K562 (cell line): Measurements from ENCODE around the gene PAX5. TPM values are rescaled to one million over a fixed set of nuclear protein-coding genes. Genes with fewer than 3 reads are reported as not detected.

Experiments used
- BCL6 ChIP-seq: fragments of 250-450 bp; sonication (Bioruptor Pico); IDR thresholded peaks from 2 replicates; pipeline ENCODE4 v1.4.0; 2020
- C11orf30 ChIP-seq: fragments of 450-650 bp; IDR thresholded peaks from 2 replicates; pipeline ENCODE4 v1.6.1; 2016; ENCODE audit warnings: low read depth, mild to moderate bottlenecking
- CC2D1A ChIP-seq: fragments of 450-650 bp; IDR thresholded peaks from 2 replicates; pipeline ENCODE4 v1.6.1; 2017; ENCODE audit warnings: mild to moderate bottlenecking
- DIDO1 ChIP-seq: fragments of 450-650 bp; IDR thresholded peaks from 2 replicates; pipeline ENCODE4 v1.6.1; 2016; ENCODE audit warnings: low read depth, missing biosample characterization, missing genetic modification characterization
- FUS ChIP-seq: fragments of 200-400 bp; formaldehyde crosslinking; optimal IDR thresholded peaks from 2 replicates; pipeline ENCODE3; 2017; ENCODE audit warnings: low read depth, low read length
- HIVEP1 ChIP-seq: fragments of 250-450 bp; sonication (Bioruptor Pico); IDR thresholded peaks from 2 replicates; pipeline ENCODE4 v1.4.0; 2020; ENCODE audit warnings: mild to moderate bottlenecking
- HNRNPH1 ChIP-seq: fragments of 200-400 bp; formaldehyde crosslinking; optimal IDR thresholded peaks from 2 replicates; pipeline ENCODE3; 2017; ENCODE audit warnings: low read depth, mild to moderate bottlenecking, low read length, moderate library complexity
- KHSRP ChIP-seq: fragments of 450-650 bp; IDR thresholded peaks from 2 replicates; pipeline ENCODE4 v1.6.1; 2017
- KLF16 ChIP-seq: IDR thresholded peaks from 2 replicates; pipeline ENCODE4 v1.6.1; 2016; ENCODE audit warnings: antibody characterized with exemption
- LARP7 ChIP-seq: fragments of 450-650 bp; IDR thresholded peaks from 2 replicates; pipeline ENCODE4 v1.6.1; 2016
- MAFF ChIP-seq: IDR thresholded peaks from 2 replicates; pipeline ENCODE4 v1.6.1; 2012; ENCODE audit warnings: low read length, improper control_type of control experiment
- MED1 ChIP-seq: sonication (generic); formaldehyde crosslinking; IDR thresholded peaks from 2 replicates; pipeline ENCODE4 v1.8.1; 2023; ENCODE audit warnings: missing genetic modification reagents, borderline replicate concordance
- MEF2D ChIP-seq: conservative IDR thresholded peaks from 2 replicates; pipeline ENCODE4 v1.6.1; 2016; ENCODE audit warnings: low read depth, missing genetic modification characterization, missing compliant biosample characterization
- PHB2 ChIP-seq: fragments of 450-650 bp; IDR thresholded peaks from 2 replicates; pipeline ENCODE4 v1.6.1; 2017; ENCODE audit warnings: low read depth
- PML ChIP-seq: IDR thresholded peaks from 2 replicates; pipeline ENCODE4 v1.6.1; 2012; ENCODE audit warnings: low read length, inconsistent platforms
- RBFOX2 ChIP-seq: fragments of 200-400 bp; formaldehyde crosslinking; IDR thresholded peaks from 2 replicates; pipeline ENCODE4 v1.6.1; 2017; ENCODE audit warnings: low read depth, mild to moderate bottlenecking, low read length, moderate library complexity
- SIRT6 ChIP-seq: IDR thresholded peaks from one replicate; pipeline ENCODE4 v1.6.1; 2012; ENCODE audit warnings: low read depth, mild to moderate bottlenecking, control low read depth, inconsistent platforms, low read length, moderate library complexity
- TCFL5 ChIP-seq: fragments of 250-450 bp; sonication (Bioruptor Pico); conservative IDR thresholded peaks from 2 replicates; pipeline ENCODE4 v1.6.1; 2021; ENCODE audit warnings: mild to moderate bottlenecking, moderate library complexity, matching md5 sums
- TEAD1 ChIP-seq, 2 experiments: fragments of 450-650 bp in 1 of 2; sonication (generic) in 1 of 2; formaldehyde crosslinking; IDR thresholded peaks; 2 replicates each; pipeline versions ENCODE4 v1.4.0 to v1.8.0; 2020 to 2022; ENCODE audit warnings: mild to moderate bottlenecking in 2 of 2, missing genetic modification reagents in 1 of 2
- polyA plus RNA-seq, 8 experiments: library from polyadenylated mRNA; depleted of rRNA in 4 of 8; stranded (reverse) in 5 of 8; unstranded in 3 of 8; fragments of >200 nt; fragmentation: Nextera tagmentation in 2 of 8; fragmentation: Illumina TruSeq in 1 of 8; extraction: Ambion mirVana in 2 of 8; extraction: Trizol in 1 of 8; gene quantifications; 2 replicates each; pipeline versions ENCODE4 v1.2.1 to v1.2.3, GENCODE V29; 2011 to 2014; ENCODE audit warnings: inconsistent platforms in 1 of 8, missing spikeins in 1 of 8
- total RNA-seq, 7 experiments: library from RNA; depleted of rRNA in 6 of 7; stranded (reverse); fragments of >200 nt in 6 of 7; fragmentation: Illumina TruSeq in 2 of 7; extraction: Trizol in 2 of 7; gene quantifications; 2 replicates each; pipeline versions ENCODE4 v1.2.1 to v1.2.3, GENCODE V29; 2011 to 2021; ENCODE audit warnings: low replicate concordance in 1 of 7
- TF ChIP-seq, protein P1 (sequence below), 3 experiments: fragments of 200-800 bp in 1 of 3; sonication (Bioruptor generic) in 1 of 3; sonication (generic) in 1 of 3; formaldehyde crosslinking in 1 of 3; IDR thresholded peaks; 2 replicates each; pipeline versions ENCODE4 v1.6.1 to v1.8.0; 2016 to 2022; ENCODE audit warnings: mild to moderate bottlenecking in 2 of 3, missing compliant biosample characterization in 2 of 3, missing genetic modification characterization in 2 of 3, missing genetic modification reagents in 1 of 3
- TF ChIP-seq, protein P2 (sequence below), 2 experiments: fragments of 150-350 bp in 1 of 2; IDR thresholded peaks; 2 replicates each; pipeline ENCODE4 v1.6.1; 2012 to 2016; ENCODE audit warnings: low read depth in 2 of 2, low read length in 2 of 2, mild to moderate bottlenecking in 1 of 2, moderate library complexity in 1 of 2
- TF ChIP-seq, protein P3 (sequence below): fragments of 450-650 bp; formaldehyde crosslinking; IDR thresholded peaks from 2 replicates; pipeline ENCODE4 v1.4.0; 2020; ENCODE audit warnings: mild to moderate bottlenecking, moderate library complexity
- TF ChIP-seq, protein P4 (sequence below): fragments of 450-650 bp; IDR thresholded peaks from 2 replicates; pipeline ENCODE4 v1.6.1; 2016; ENCODE audit warnings: missing biosample characterization, missing genetic modification characterization

PAX5 gene
- total and polyA plus RNA-seq, 9 of the 15 experiments (the other 6 are each of a cell fraction or from before 2014, with no cell fraction given), result 0.03 to 0.09 TPM; not detected in 7

- TF ChIP-seq, protein P1, sequence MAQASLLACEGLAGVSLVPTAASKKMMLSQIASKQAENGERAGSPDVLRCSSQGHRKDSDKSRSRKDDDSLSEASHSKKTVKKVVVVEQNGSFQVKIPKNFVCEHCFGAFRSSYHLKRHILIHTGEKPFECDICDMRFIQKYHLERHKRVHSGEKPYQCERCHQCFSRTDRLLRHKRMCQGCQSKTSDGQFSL (CRISPR knock-in tag; IDR thresholded peaks at IDR 0.05), result no peak
- TF ChIP-seq, protein P1 (tag; IDR thresholded peaks at IDR 0.05), result no peak
- no peak for TF ChIP-seq KLF16
- TF ChIP-seq C11orf30, result peak; percentile 54; the same call in 1 of the 2 replicates
- no peak for TF ChIP-seq PHB2
- TF ChIP-seq, protein P2, sequence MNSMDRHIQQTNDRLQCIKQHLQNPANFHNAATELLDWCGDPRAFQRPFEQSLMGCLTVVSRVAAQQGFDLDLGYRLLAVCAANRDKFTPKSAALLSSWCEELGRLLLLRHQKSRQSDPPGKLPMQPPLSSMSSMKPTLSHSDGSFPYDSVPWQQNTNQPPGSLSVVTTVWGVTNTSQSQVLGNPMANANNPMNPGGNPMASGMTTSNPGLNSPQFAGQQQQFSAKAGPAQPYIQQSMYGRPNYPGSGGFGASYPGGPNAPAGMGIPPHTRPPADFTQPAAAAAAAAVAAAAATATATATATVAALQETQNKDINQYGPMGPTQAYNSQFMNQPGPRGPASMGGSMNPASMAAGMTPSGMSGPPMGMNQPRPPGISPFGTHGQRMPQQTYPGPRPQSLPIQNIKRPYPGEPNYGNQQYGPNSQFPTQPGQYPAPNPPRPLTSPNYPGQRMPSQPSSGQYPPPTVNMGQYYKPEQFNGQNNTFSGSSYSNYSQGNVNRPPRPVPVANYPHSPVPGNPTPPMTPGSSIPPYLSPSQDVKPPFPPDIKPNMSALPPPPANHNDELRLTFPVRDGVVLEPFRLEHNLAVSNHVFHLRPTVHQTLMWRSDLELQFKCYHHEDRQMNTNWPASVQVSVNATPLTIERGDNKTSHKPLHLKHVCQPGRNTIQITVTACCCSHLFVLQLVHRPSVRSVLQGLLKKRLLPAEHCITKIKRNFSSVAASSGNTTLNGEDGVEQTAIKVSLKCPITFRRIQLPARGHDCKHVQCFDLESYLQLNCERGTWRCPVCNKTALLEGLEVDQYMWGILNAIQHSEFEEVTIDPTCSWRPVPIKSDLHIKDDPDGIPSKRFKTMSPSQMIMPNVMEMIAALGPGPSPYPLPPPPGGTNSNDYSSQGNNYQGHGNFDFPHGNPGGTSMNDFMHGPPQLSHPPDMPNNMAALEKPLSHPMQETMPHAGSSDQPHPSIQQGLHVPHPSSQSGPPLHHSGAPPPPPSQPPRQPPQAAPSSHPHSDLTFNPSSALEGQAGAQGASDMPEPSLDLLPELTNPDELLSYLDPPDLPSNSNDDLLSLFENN (IDR thresholded peaks at IDR 0.05; ENCODE audit: low read depth in 2 of 2, low read length in 2 of 2), result no peak
- TF ChIP-seq SIRT6, result no peak
- TF ChIP-seq FUS, result no peak
- peak; percentile 91 for TF ChIP-seq RBFOX2
- TF ChIP-seq LARP7, result no peak
- TF ChIP-seq TCFL5 (CRISPR knock-in tag), result no peak
- no peak for TF ChIP-seq CC2D1A
- TF ChIP-seq, protein P3, sequence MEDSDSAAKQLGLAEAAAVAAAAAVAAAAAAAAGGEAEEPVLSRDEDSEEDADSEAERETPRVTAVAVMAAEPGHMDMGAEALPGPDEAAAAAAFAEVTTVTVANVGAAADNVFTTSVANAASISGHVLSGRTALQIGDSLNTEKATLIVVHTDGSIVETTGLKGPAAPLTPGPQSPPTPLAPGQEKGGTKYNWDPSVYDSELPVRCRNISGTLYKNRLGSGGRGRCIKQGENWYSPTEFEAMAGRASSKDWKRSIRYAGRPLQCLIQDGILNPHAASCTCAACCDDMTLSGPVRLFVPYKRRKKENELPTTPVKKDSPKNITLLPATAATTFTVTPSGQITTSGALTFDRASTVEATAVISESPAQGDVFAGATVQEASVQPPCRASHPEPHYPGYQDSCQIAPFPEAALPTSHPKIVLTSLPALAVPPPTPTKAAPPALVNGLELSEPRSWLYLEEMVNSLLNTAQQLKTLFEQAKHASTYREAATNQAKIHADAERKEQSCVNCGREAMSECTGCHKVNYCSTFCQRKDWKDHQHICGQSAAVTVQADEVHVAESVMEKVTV (CRISPR knock-in tag), result no peak
- no peak for TF ChIP-seq MEF2D
- TF ChIP-seq TEAD1 (CRISPR knock-in tag; IDR thresholded peaks at IDR 0.05), result peak in 1 of 2 experiments; percentile 70; a peak in 1 of 4 replicates
- TF ChIP-seq MAFF, result no peak
- TF ChIP-seq HIVEP1 (CRISPR knock-in tag), result no peak
- 0 out of 2 replicates have a peak, but pooled peaks have one; percentile 37 for TF ChIP-seq PML
- no peak for TF ChIP-seq BCL6 (CRISPR knock-in tag)
- no peak for TF ChIP-seq DIDO1 (tag)
- no peak for TF ChIP-seq KHSRP
- TF ChIP-seq, protein P4, sequence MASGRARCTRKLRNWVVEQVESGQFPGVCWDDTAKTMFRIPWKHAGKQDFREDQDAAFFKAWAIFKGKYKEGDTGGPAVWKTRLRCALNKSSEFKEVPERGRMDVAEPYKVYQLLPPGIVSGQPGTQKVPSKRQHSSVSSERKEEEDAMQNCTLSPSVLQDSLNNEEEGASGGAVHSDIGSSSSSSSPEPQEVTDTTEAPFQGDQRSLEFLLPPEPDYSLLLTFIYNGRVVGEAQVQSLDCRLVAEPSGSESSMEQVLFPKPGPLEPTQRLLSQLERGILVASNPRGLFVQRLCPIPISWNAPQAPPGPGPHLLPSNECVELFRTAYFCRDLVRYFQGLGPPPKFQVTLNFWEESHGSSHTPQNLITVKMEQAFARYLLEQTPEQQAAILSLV (tag), result no peak
- TF ChIP-seq HNRNPH1, result no peak
- no peak for TF ChIP-seq MED1 (CRISPR knock-in tag)
Observed at GRCh38 chr9:37079370-37080164, 45.5 kb upstream of the PAX5 start (continued).
